H9 (cell line): ENCODE data around the gene DUSP14. TPM values are rescaled to one million over a fixed set of nuclear protein-coding genes. Genes with fewer than 3 reads are reported as not detected.

ENCODE experiments used
- DNase-seq: peaks from one replicate; pipeline ENCODE4 v3.0.0-alpha.2; 2017
- H2AFZ ChIP-seq: one replicate; pipeline ENCODE4 v1.6.1; 2013; ENCODE audit warnings: mild to moderate bottlenecking, low read length, control low read depth, moderate library complexity
- H2AK5ac ChIP-seq: 2 replicates; pipeline ENCODE4 v1.6.1; 2013; ENCODE audit warnings: low read length, control low read depth, mixed read lengths; ENCODE audit not compliant: insufficient read length
- H2BK120ac ChIP-seq: one replicate; pipeline ENCODE4 v1.6.1; 2013; ENCODE audit warnings: low read depth, mild to moderate bottlenecking, low read length, control low read depth, inconsistent platforms; ENCODE audit not compliant: poor library complexity, severe bottlenecking
- H2BK12ac ChIP-seq: 2 replicates; pipeline ENCODE4 v1.6.1; 2013; ENCODE audit warnings: low read length, control low read depth, mixed read lengths, low read depth; ENCODE audit not compliant: insufficient read length
- H2BK15ac ChIP-seq: 2 replicates; pipeline ENCODE4 v1.6.1; 2013; ENCODE audit warnings: low read depth, low read length, control low read depth
- H2BK20ac ChIP-seq: one replicate; pipeline ENCODE4 v1.6.1; 2013; ENCODE audit warnings: low read depth, mild to moderate bottlenecking, low read length, control low read depth, inconsistent platforms; ENCODE audit not compliant: poor library complexity, severe bottlenecking
- H2BK5ac ChIP-seq: 2 replicates; pipeline ENCODE4 v1.6.1; 2013; ENCODE audit warnings: low read length, control low read depth, mixed read lengths; ENCODE audit not compliant: insufficient read length
- H3K14ac ChIP-seq: 2 replicates; pipeline ENCODE4 v1.6.1; 2013; ENCODE audit warnings: low read length, control low read depth; ENCODE audit not compliant: insufficient read depth
- H3K18ac ChIP-seq: 2 replicates; pipeline ENCODE4 v1.6.1; 2013; ENCODE audit warnings: low read depth, mild to moderate bottlenecking, mixed read lengths, low read length, control low read depth; ENCODE audit not compliant: insufficient read length
- H3K23ac ChIP-seq: 2 replicates; pipeline ENCODE4 v1.6.1; 2013; ENCODE audit warnings: low read length, control low read depth, mixed read lengths, low read depth; ENCODE audit not compliant: insufficient read length
- H3K23me2 ChIP-seq: 2 replicates; pipeline ENCODE4 v1.6.1; 2013; ENCODE audit warnings: low read depth, mild to moderate bottlenecking, mixed read lengths, low read length, control low read depth; ENCODE audit not compliant: insufficient read length, poor library complexity, severe bottlenecking
- H3K27ac ChIP-seq: 2 replicates; pipeline ENCODE4 v1.5.1; 2013; ENCODE audit warnings: low read length, control low read depth, mixed read lengths, low read depth; ENCODE audit not compliant: insufficient read length
- H3K27me3 ChIP-seq: 2 replicates; pipeline ENCODE4 v1.6.1; 2013; ENCODE audit warnings: low read length, control low read depth, inconsistent platforms; ENCODE audit not compliant: insufficient read depth
- H3K4ac ChIP-seq: 2 replicates; pipeline ENCODE4 v1.6.1; 2013; ENCODE audit warnings: low read depth, mild to moderate bottlenecking, control low read depth, inconsistent platforms, low read length, moderate library complexity
- H3K4me1 ChIP-seq: 2 replicates; pipeline ENCODE4 v1.6.1; 2013; ENCODE audit warnings: low read length, control low read depth, inconsistent platforms; ENCODE audit not compliant: insufficient read depth
- H3K4me2 ChIP-seq: 2 replicates; pipeline ENCODE4 v1.6.1; 2013; ENCODE audit warnings: low read length, control low read depth, mixed read lengths; ENCODE audit not compliant: insufficient read length, insufficient read depth
- H3K56ac ChIP-seq: 2 replicates; pipeline ENCODE4 v1.6.1; 2013; ENCODE audit warnings: low read depth, mild to moderate bottlenecking, mixed read lengths, low read length, control low read depth; ENCODE audit not compliant: insufficient read length
- H3K79me1 ChIP-seq: 2 replicates; pipeline ENCODE4 v1.6.1; 2013; ENCODE audit warnings: low read depth, mild to moderate bottlenecking, moderate library complexity, low read length, control low read depth, inconsistent platforms; ENCODE audit not compliant: insufficient read depth, poor library complexity, severe bottlenecking
- H3K79me2 ChIP-seq: 2 replicates; pipeline ENCODE4 v1.6.1; 2013; ENCODE audit warnings: low read length, control low read depth, inconsistent platforms; ENCODE audit not compliant: insufficient read depth
- H3K9ac ChIP-seq: 2 replicates; pipeline ENCODE4 v1.6.1; 2013; ENCODE audit warnings: low read length, control low read depth, mixed read lengths; ENCODE audit not compliant: insufficient read length; ENCODE audit errors: extremely low read depth
- H3K9me3 ChIP-seq: one replicate; pipeline ENCODE4 v1.6.1; 2013; ENCODE audit warnings: low read depth, low read length, inconsistent platforms; ENCODE audit not compliant: control insufficient read depth
- H3T11ph ChIP-seq: one replicate; pipeline ENCODE4 v1.6.1; 2013; ENCODE audit warnings: mild to moderate bottlenecking, low read length, control low read depth, inconsistent platforms
- H4K20me1 ChIP-seq: one replicate; pipeline ENCODE4 v1.6.1; 2013; ENCODE audit not compliant: control insufficient read depth, insufficient read length, insufficient read depth
- H4K5ac ChIP-seq: 2 replicates; pipeline ENCODE4 v1.6.1; 2013; ENCODE audit warnings: low read depth, mild to moderate bottlenecking, mixed read lengths, low read length, control low read depth; ENCODE audit not compliant: insufficient read length
- H4K8ac ChIP-seq: replicated peaks from 2 replicates; pipeline ENCODE4 v1.6.1; 2013; ENCODE audit warnings: low read length, control low read depth, mixed read lengths, low read depth; ENCODE audit not compliant: insufficient read length
- H4K91ac ChIP-seq: 2 replicates; pipeline ENCODE4 v1.6.1; 2013; ENCODE audit warnings: low read depth, mild to moderate bottlenecking, moderate library complexity, mixed read lengths, low read length, control low read depth; ENCODE audit not compliant: insufficient read length
- H3K27ac Mint-ChIP-seq, 3 experiments: 2 replicates in 2 of 3; 3 replicates in 1 of 3; pipeline ENCODE4 v1.8.0; 2020 to 2021; ENCODE audit warnings: mixed read lengths in 3 of 3, mild to moderate bottlenecking in 1 of 3, moderate library complexity in 1 of 3
- H3K27me3 Mint-ChIP-seq: 2 replicates; pipeline ENCODE4 v1.8.0; 2021; ENCODE audit warnings: low read depth, mild to moderate bottlenecking, moderate library complexity, mixed read lengths
- H3K36me3 Mint-ChIP-seq, 3 experiments: 2 replicates in 2 of 3; 3 replicates in 1 of 3; pipeline ENCODE4 v1.8.0; 2020 to 2021; ENCODE audit warnings: low read depth in 3 of 3, mixed read lengths in 3 of 3; ENCODE audit not compliant: insufficient read depth in 1 of 3
- H3K4me1 Mint-ChIP-seq, 2 experiments: 2 replicates each; pipeline ENCODE4 v1.8.0; 2020; ENCODE audit warnings: mixed read lengths in 2 of 2
- H3K4me3 Mint-ChIP-seq, 2 experiments: 2 replicates in 1 of 2; 3 replicates in 1 of 2; pipeline ENCODE4 v1.8.0; 2020 to 2021; ENCODE audit warnings: mild to moderate bottlenecking in 2 of 2, mixed read lengths in 2 of 2, moderate library complexity in 1 of 2
- H3K9me3 Mint-ChIP-seq, 2 experiments: 2 replicates in 1 of 2; 3 replicates in 1 of 2; pipeline ENCODE4 v1.8.0; 2020; ENCODE audit warnings: mild to moderate bottlenecking in 2 of 2, mixed read lengths in 2 of 2, moderate library complexity in 1 of 2
- CTCF ChIP-seq: fragments of 200-600 bp; sonication (generic); conservative IDR thresholded peaks from 3 replicates; pipeline ENCODE4 v1.8.0; 2021; ENCODE audit warnings: antibody characterized with exemption, mild to moderate bottlenecking
- WGBS: extraction: QIAGEN DNeasy Blood & Tissue Kit; methylation state at CpG from one replicate; pipeline ENCODE4 v1.1.7; 2013; ENCODE audit warnings: missing lambda C conversion rate, low lambda C conversion rate, mixed read lengths; ENCODE audit not compliant: insufficient read length; ENCODE audit errors: extremely low coverage; 5-methylcytosine and 5-hydroxymethylcytosine counted together
- total RNA-seq: library from RNA; stranded (reverse); gene quantifications from 2 replicates; pipeline ENCODE4 v1.2.1, GENCODE V29; 2021

Gene DUSP14
- total RNA-seq, 1 experiment from 2014 or later = 21.3 TPM

DNA sequence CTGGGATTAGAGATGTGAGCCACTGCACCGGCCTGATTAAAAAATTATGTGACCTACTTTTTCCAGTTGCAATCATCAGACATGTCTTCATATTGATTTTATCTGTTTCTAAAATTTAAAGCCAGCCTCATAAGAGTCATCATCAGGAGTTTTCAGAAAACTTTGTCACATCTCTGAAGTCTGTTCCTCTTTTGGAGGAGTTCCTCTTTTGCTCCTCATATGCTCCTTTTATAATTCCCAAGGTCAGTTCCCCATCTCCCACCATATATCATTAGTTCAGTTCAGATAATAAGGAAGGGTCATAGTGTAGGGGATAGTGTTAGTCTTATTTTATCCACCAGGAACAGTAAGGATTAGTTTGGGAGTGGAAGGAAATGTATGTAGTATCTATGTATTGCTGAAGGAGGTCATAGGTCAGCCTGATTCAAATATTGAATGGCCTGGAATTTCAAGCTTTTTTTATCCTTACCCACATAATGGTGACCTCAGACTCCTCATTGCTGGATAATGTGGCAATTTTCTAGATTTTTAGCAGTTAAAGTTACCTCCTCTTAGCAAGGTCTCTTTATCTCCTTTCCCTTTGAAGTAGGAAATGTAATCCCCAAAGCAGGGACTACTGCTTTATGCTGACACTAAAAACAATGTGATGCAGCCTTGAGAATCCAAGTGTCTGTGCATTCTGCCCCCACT lies 13.8 kb upstream of the DUSP14 start:
- Histone ChIP-seq H2AK5ac (no peak overlapping the region), H4K8ac (no peak overlapping the region), H3T11ph (no peak overlapping the region), H3K9ac (no peak overlapping the region), H2BK5ac (no peak overlapping the region), H3K14ac (no peak overlapping the region), H3K9me3 (no peaks in the 10 kb centered on the region), H3K56ac (no peak overlapping the region), H2BK12ac (no peak overlapping the region), H2BK20ac (no peak overlapping the region), H3K27me3 (no peaks in the 10 kb centered on the region), H2BK15ac (no peak overlapping the region), H4K20me1 (no peaks in the 10 kb centered on the region), H4K5ac (no peak overlapping the region), H2BK120ac (no peak overlapping the region), H3K4me1 (no peaks in the 10 kb centered on the region), H3K4ac (no peak overlapping the region), H3K79me1 (no peaks in the 10 kb centered on the region), H3K23me2 (no peaks in the 10 kb centered on the region), H3K79me2 (no peaks in the 10 kb centered on the region), H3K27ac (no peak overlapping the region), H3K23ac (no peak overlapping the region), H3K18ac (no peak overlapping the region), H3K4me2 (no peak overlapping the region), H4K91ac (no peak overlapping the region), H2AFZ (no peak overlapping the region)
- H3K27me3 Mint-ChIP-seq = no peaks in the 10 kb centered on the region
- no peaks in the 10 kb centered on the region for H3K9me3 Mint-ChIP-seq
- H3K4me3 Mint-ChIP-seq = no peak overlapping the region
- no peak overlapping the region for H3K27ac Mint-ChIP-seq
- H3K4me1 Mint-ChIP-seq = peaks cover 3 to 6% of the 10 kb centered on the region in 2 experiments
- WGBS = no CpG with 5 or more reads among the region's 1 CpG
- no peak for DNase-seq
- TF ChIP-seq CTCF = no peak
- peaks cover 3 to 67% (median 62%) of the 10 kb centered on the region in 3 experiments; a peak in 5 of 7 replicates for H3K36me3 Mint-ChIP-seq
